ENCODE measurements around the gene KLF11. TPM values are rescaled to one million over a fixed set of nuclear protein-coding genes. Genes with fewer than 3 reads are reported as not detected.

Gene KLF11
- polyA plus RNA-seq, 1 experiment: 4.9 TPM

GRCh38 chr2:10002681-10003080 is 40.7 kb upstream of the KLF11 start:
- Histone ChIP-seq H3K27me3 (ENCODE audit: control insufficient read depth, insufficient read depth, low read length) (no peaks in the 10 kb centered on the region), H3K4me3 (ENCODE audit: low read depth, low read length) (no peak overlapping the region), H3K27ac (ENCODE audit: low read depth, low read length) (no peak overlapping the region), H3K9me3 (ENCODE audit: control insufficient read depth, insufficient read depth, low read length) (peaks cover 5% of the 10 kb centered on the region)
- CTCF ChIA-PET: interaction anchor here (2.7 kb wide), 1 partner anchor 18 kb away, joined by 11 read pairs; no protein-coding TSS in a partner anchor
- POLR2A ChIA-PET: no interaction called here
- no peak for DNase-seq (ENCODE audit: low read depth, low spot score)
- no peak for TF ChIP-seq CTCF (IDR thresholded peaks at IDR 0.05; ENCODE audit: low read depth, low read length)

- POLR2A ChIA-PET: no interaction called here
Observed at GRCh38 chr2:10003206-10004125, 39.9 kb upstream of the KLF11 start.

GRCh38 chr2:10004401-10004800 is 38.9 kb upstream of the KLF11 start:
- no peak for DNase-seq (ENCODE audit: low read depth, low spot score)
- no peaks in the 10 kb centered on the region for H3K27me3 ChIP-seq (ENCODE audit: control insufficient read depth, insufficient read depth, low read length)
- H3K27ac ChIP-seq (ENCODE audit: low read depth, low read length): no peak overlapping the region
- peaks cover 9% of the 10 kb centered on the region for H3K9me3 ChIP-seq (ENCODE audit: control insufficient read depth, insufficient read depth, low read length)
- CTCF ChIA-PET: interaction anchor here (0.8 kb wide), 1 partner anchor 190 kb away, joined by 3 read pairs; no protein-coding TSS in a partner anchor
- H3K4me3 ChIP-seq (ENCODE audit: low read depth, low read length): no peak overlapping the region
- POLR2A ChIA-PET: no interaction called here
- TF ChIP-seq CTCF (IDR thresholded peaks at IDR 0.05; ENCODE audit: low read depth, low read length): no peak

More at GRCh38 chr2:10003206-10004125, 39.9 kb upstream of the KLF11 start:
- H3K9me3 ChIP-seq (ENCODE audit: control insufficient read depth, insufficient read depth, low read length): peaks cover 5% of the 10 kb centered on the region
- CTCF ChIA-PET: no interaction called here
- H3K27me3 ChIP-seq (ENCODE audit: control insufficient read depth, insufficient read depth, low read length): no peaks in the 10 kb centered on the region
- no peak for TF ChIP-seq CTCF (IDR thresholded peaks at IDR 0.05; ENCODE audit: low read depth, low read length)
- H3K4me3 ChIP-seq (ENCODE audit: low read depth, low read length): no peak overlapping the region
- DNase-seq (ENCODE audit: low read depth, low spot score): no peak
- H3K27ac ChIP-seq (ENCODE audit: low read depth, low read length): no peak overlapping the region

- CTCF ChIA-PET: interaction anchor here (0.8 kb wide), 1 partner anchor 191 kb away, joined by 3 read pairs; no protein-coding TSS in a partner anchor
- TF ChIP-seq CTCF (IDR thresholded peaks at IDR 0.05; ENCODE audit: low read depth, low read length): no peak
- no peaks in the 10 kb centered on the region for H3K27me3 ChIP-seq (ENCODE audit: control insufficient read depth, insufficient read depth, low read length)
- POLR2A ChIA-PET: no interaction called here
- DNase-seq (ENCODE audit: low read depth, low spot score): no peak
- H3K27ac ChIP-seq (ENCODE audit: low read depth, low read length): no peak overlapping the region
- no peak overlapping the region for H3K4me3 ChIP-seq (ENCODE audit: low read depth, low read length)
- peaks cover 13% of the 10 kb centered on the region for H3K9me3 ChIP-seq (ENCODE audit: control insufficient read depth, insufficient read depth, low read length)
Observed at GRCh38 chr2:10004836-10005235, 38.5 kb upstream of the KLF11 start.

Data from AG04450 (cell line).